ENCODE data around the gene ZNF66.

The ZNF66 gene

GRCh38 chr19:20840371-20840770 is 64.3 kb downstream of the ZNF66 start:
- TF ChIP-seq CTCF (IDR thresholded peaks at IDR 0.05; ENCODE audit: low read depth, low read length): no peak
- DNase-seq: no peak
- no peak overlapping the region for H3K4me3 ChIP-seq (ENCODE audit: low read depth, low read length)
- H3K27me3 ChIP-seq (ENCODE audit: insufficient read depth, low read depth, severe bottlenecking): no peaks in the 10 kb centered on the region
- H3K36me3 ChIP-seq: no peaks in the 10 kb centered on the region
- peaks cover 11% of the 10 kb centered on the region for H3K9me3 ChIP-seq (ENCODE audit: severe bottlenecking)
- no peak overlapping the region for H3K27ac ChIP-seq

Data from WERI-Rb-1 (cell line).